ENCODE data around the gene FAF2.
"Not testable (repeated sequence)": the region's sequence is repeated elsewhere in the genome, so short reads cannot be mapped to it uniquely, and the experiment has no call there.

The FAF2 gene

GRCh38 chr5:176487160-176487559, 39.0 kb downstream of the FAF2 start:
- peaks cover 66% of the 10 kb centered on the region for H3K36me3 ChIP-seq (replicated peaks)
- DNase-seq (ENCODE audit: low spot score in 2 of 2); in situ Hi-C loops (cut with MboI; ENCODE audit: low sequenced_read_pairs); H3K9me3 ChIP-seq; H3K4me3 ChIP-seq; H3K4me1 ChIP-seq; H3K27me3 ChIP-seq (ENCODE audit: low read depth): not testable (repeated sequence)

GRCh38 chr5:176489077-176489476, 40.9 kb downstream of the FAF2 start:
- H3K36me3 ChIP-seq (replicated peaks), result peaks cover 78% of the 10 kb centered on the region
- no peaks in the 10 kb centered on the region for H3K9me3 ChIP-seq
- no peak for DNase-seq (ENCODE audit: low spot score in 2 of 2)
- H3K4me3 ChIP-seq, result no peak overlapping the region
- H3K4me1 ChIP-seq, result no peaks in the 10 kb centered on the region; the same call in 1 of the 2 replicates
- H3K27me3 ChIP-seq (ENCODE audit: low read depth), result no peaks in the 10 kb centered on the region
- in situ Hi-C loops (cut with MboI; ENCODE audit: low sequenced_read_pairs), result no loop called here

GRCh38 chr5:176490301-176490700, 42.1 kb downstream of the FAF2 start:
- Histone ChIP-seq H3K36me3 (replicated peaks) (peaks cover 86% of the 10 kb centered on the region), H3K4me1 (no peaks in the 10 kb centered on the region; the same call in 1 of the 2 replicates), H3K27me3 (ENCODE audit: low read depth) (no peaks in the 10 kb centered on the region), H3K4me3 (no peak overlapping the region), H3K9me3 (no peaks in the 10 kb centered on the region)
- DNase-seq (ENCODE audit: low spot score in 2 of 2), result no peak
- in situ Hi-C loops (cut with MboI; ENCODE audit: low sequenced_read_pairs), result no loop called here

- DNase-seq (ENCODE audit: low spot score in 2 of 2), result no peak
- in situ Hi-C loops (cut with MboI; ENCODE audit: low sequenced_read_pairs), result no loop called here
- no peaks in the 10 kb centered on the region for H3K27me3 ChIP-seq (ENCODE audit: low read depth)
- H3K36me3 ChIP-seq (replicated peaks), result peaks cover 87% of the 10 kb centered on the region
- no peaks in the 10 kb centered on the region; the same call in 1 of the 2 replicates for H3K4me1 ChIP-seq
- no peaks in the 10 kb centered on the region for H3K9me3 ChIP-seq
- no peak overlapping the region for H3K4me3 ChIP-seq
Measured at GRCh38 chr5:176491101-176491502, 42.9 kb downstream of the FAF2 start.

GRCh38 chr5:176491901-176492300, 43.7 kb downstream of the FAF2 start:
- peaks cover 87% of the 10 kb centered on the region for H3K36me3 ChIP-seq (replicated peaks)
- H3K4me3 ChIP-seq, result no peak overlapping the region
- no peak for DNase-seq (ENCODE audit: low spot score in 2 of 2)
- H3K4me1 ChIP-seq, result no peaks in the 10 kb centered on the region; the same call in 1 of the 2 replicates
- no peaks in the 10 kb centered on the region for H3K9me3 ChIP-seq
- in situ Hi-C loops (cut with MboI; ENCODE audit: low sequenced_read_pairs), result no loop called here
- no peaks in the 10 kb centered on the region for H3K27me3 ChIP-seq (ENCODE audit: low read depth)

- no peak overlapping the region for H3K4me3 ChIP-seq
- in situ Hi-C loops (cut with MboI; ENCODE audit: low sequenced_read_pairs), result no loop called here
- DNase-seq (ENCODE audit: low spot score in 2 of 2), result no peak
- H3K27me3 ChIP-seq (ENCODE audit: low read depth), result no peaks in the 10 kb centered on the region
- peaks cover 87% of the 10 kb centered on the region for H3K36me3 ChIP-seq (replicated peaks)
- no peaks in the 10 kb centered on the region for H3K9me3 ChIP-seq
- H3K4me1 ChIP-seq, result no peaks in the 10 kb centered on the region
Measured at GRCh38 chr5:176492431-176492830, 44.2 kb downstream of the FAF2 start.

GRCh38 chr5:176497852-176498251, 49.7 kb downstream of the FAF2 start:
- no peak for DNase-seq (ENCODE audit: low spot score in 2 of 2)
- H3K9me3 ChIP-seq, result no peaks in the 10 kb centered on the region
- no peaks in the 10 kb centered on the region for H3K27me3 ChIP-seq (ENCODE audit: low read depth)
- H3K4me3 ChIP-seq, result no peak overlapping the region
- H3K4me1 ChIP-seq, result no peaks in the 10 kb centered on the region
- in situ Hi-C loops (cut with MboI; ENCODE audit: low sequenced_read_pairs), result no loop called here
- peaks cover 87% of the 10 kb centered on the region for H3K36me3 ChIP-seq (replicated peaks)

- Histone ChIP-seq H3K4me3 (no peak overlapping the region), H3K4me1 (no peaks in the 10 kb centered on the region), H3K9me3 (no peaks in the 10 kb centered on the region), H3K27me3 (ENCODE audit: low read depth) (no peaks in the 10 kb centered on the region), H3K36me3 (replicated peaks) (peaks cover 76% of the 10 kb centered on the region)
- in situ Hi-C loops (cut with MboI; ENCODE audit: low sequenced_read_pairs), result no loop called here
- no peak for DNase-seq (ENCODE audit: low spot score in 2 of 2)
Measured at GRCh38 chr5:176499273-176499672, 51.1 kb downstream of the FAF2 start.

GRCh38 chr5:176500511-176500910, 52.3 kb downstream of the FAF2 start:
- in situ Hi-C loops (cut with MboI; ENCODE audit: low sequenced_read_pairs), result no loop called here
- peaks cover 72% of the 10 kb centered on the region for H3K36me3 ChIP-seq (replicated peaks)

GRCh38 chr5:176501333-176501732, 53.1 kb downstream of the FAF2 start:
- H3K9me3 ChIP-seq, result no peaks in the 10 kb centered on the region
- in situ Hi-C loops (cut with MboI; ENCODE audit: low sequenced_read_pairs), result no loop called here
- peaks cover 69% of the 10 kb centered on the region for H3K36me3 ChIP-seq (replicated peaks)
- DNase-seq (ENCODE audit: low spot score in 2 of 2), result no peak
- no peak overlapping the region for H3K4me3 ChIP-seq
- H3K4me1 ChIP-seq, result no peaks in the 10 kb centered on the region
- H3K27me3 ChIP-seq (ENCODE audit: low read depth), result no peaks in the 10 kb centered on the region

More at GRCh38 chr5:176500511-176500910, 52.3 kb downstream of the FAF2 start:
- Histone ChIP-seq H3K27me3 (ENCODE audit: low read depth) (no peaks in the 10 kb centered on the region), H3K4me3 (no peak overlapping the region), H3K4me1 (no peaks in the 10 kb centered on the region), H3K9me3 (no peaks in the 10 kb centered on the region)
- DNase-seq (ENCODE audit: low spot score in 2 of 2), result no peak

- H3K4me3 ChIP-seq, result no peak overlapping the region
- H3K27me3 ChIP-seq (ENCODE audit: low read depth), result no peaks in the 10 kb centered on the region
- H3K9me3 ChIP-seq, result no peaks in the 10 kb centered on the region
- H3K4me1 ChIP-seq, result no peaks in the 10 kb centered on the region
- H3K36me3 ChIP-seq (replicated peaks), result peaks cover 75% of the 10 kb centered on the region
- no peak for DNase-seq (ENCODE audit: low spot score in 2 of 2)
- in situ Hi-C loops (cut with MboI; ENCODE audit: low sequenced_read_pairs), result no loop called here
Measured at GRCh38 chr5:176503496-176503895, 55.3 kb downstream of the FAF2 start.

GRCh38 chr5:176507911-176508310, 59.7 kb downstream of the FAF2 start:
- in situ Hi-C loops (cut with MboI; ENCODE audit: low sequenced_read_pairs), result no loop called here
- Histone ChIP-seq H3K4me1 (no peaks in the 10 kb centered on the region), H3K9me3 (no peaks in the 10 kb centered on the region), H3K27me3 (ENCODE audit: low read depth) (no peaks in the 10 kb centered on the region), H3K4me3 (no peak overlapping the region), H3K36me3 (replicated peaks) (peaks cover 38% of the 10 kb centered on the region)
- no peak for DNase-seq (ENCODE audit: low spot score in 2 of 2)

- H3K36me3 ChIP-seq (replicated peaks), result peaks cover 35% of the 10 kb centered on the region
- no peak for DNase-seq (ENCODE audit: low spot score in 2 of 2)
- no peaks in the 10 kb centered on the region for H3K4me1 ChIP-seq
Measured at GRCh38 chr5:176508603-176509002, 60.4 kb downstream of the FAF2 start.

GRCh38 chr5:176513788-176514187, 65.6 kb downstream of the FAF2 start:
- Histone ChIP-seq H3K4me3 (no peak overlapping the region), H3K27me3 (ENCODE audit: low read depth) (no peaks in the 10 kb centered on the region), H3K36me3 (replicated peaks) (no peaks in the 10 kb centered on the region; the same call in 1 of the 2 replicates), H3K9me3 (no peaks in the 10 kb centered on the region), H3K4me1 (no peaks in the 10 kb centered on the region)
- no peak for DNase-seq (ENCODE audit: low spot score in 2 of 2)
- in situ Hi-C loops (cut with MboI; ENCODE audit: low sequenced_read_pairs), result no loop called here

More at GRCh38 chr5:176508603-176509002, 60.4 kb downstream of the FAF2 start:
- no peaks in the 10 kb centered on the region for H3K9me3 ChIP-seq
- in situ Hi-C loops (cut with MboI; ENCODE audit: low sequenced_read_pairs), result no loop called here
- no peak overlapping the region for H3K4me3 ChIP-seq
- no peaks in the 10 kb centered on the region for H3K27me3 ChIP-seq (ENCODE audit: low read depth)
